GM18870 (cell line): ENCODE results near the gene HSPBP1.
"Not testable (repeated sequence)": the region's sequence is repeated elsewhere in the genome, so short reads cannot be mapped to it uniquely, and the experiment has no call there.

Source experiments
- ATAC-seq: cut with Tn5 transposase; IDR thresholded peaks from one replicate; pipeline ENCODE4 v1.9.1; 2021; ENCODE audit warnings: moderate library complexity; ENCODE audit not compliant: unreplicated experiment

Gene HSPBP1

GRCh38 chr19:55279770-55280643 is at the start of gene HSPBP1:
HSPBP1 (minus strand) TSS chr19:55280110; CDS start chr19:55279608, 502 bp downstream.
- peak; percentile 71 for ATAC-seq

- ATAC-seq, result not testable (repeated sequence)
Observed at GRCh38 chr19:55328774-55329318, 48.9 kb upstream of the HSPBP1 start.

GRCh38 chr19:55325172-55325571 is 45.3 kb upstream of the HSPBP1 start, which contains the start of gene TMEM150B:
TMEM150B (minus strand) TSS chr19:55325341; CDS start chr19:55321036, 4,305 bp downstream.
- ATAC-seq, result no peak

- ATAC-seq, result no peak
Observed at GRCh38 chr19:55324662-55325061, 44.8 kb upstream of the HSPBP1 start.

GRCh38 chr19:55322204-55322885 is 42.4 kb upstream of the HSPBP1 start:
- ATAC-seq, result no peak

- ATAC-seq, result no peak
Observed at GRCh38 chr19:55321466-55322137, 41.7 kb upstream of the HSPBP1 start.

- ATAC-seq, result no peak
Observed at GRCh38 chr19:55320844-55321419, 41.0 kb upstream of the HSPBP1 start.

- ATAC-seq, result no peak
Observed at GRCh38 chr19:55319785-55320184, 39.9 kb upstream of the HSPBP1 start.

- no peak for ATAC-seq
Observed at GRCh38 chr19:55316646-55317045, 36.7 kb upstream of the HSPBP1 start.

- ATAC-seq, result no peak
Observed at GRCh38 chr19:55315956-55316525, 36.1 kb upstream of the HSPBP1 start.

GRCh38 chr19:55314396-55314795 is 34.5 kb upstream of the HSPBP1 start:
- no peak for ATAC-seq

GRCh38 chr19:55312621-55313512 is 33.0 kb upstream of the HSPBP1 start:
- no peak for ATAC-seq

- no peak for ATAC-seq
Observed at GRCh38 chr19:55311797-55312196, 31.9 kb upstream of the HSPBP1 start.

- no peak for ATAC-seq
Observed at GRCh38 chr19:55311397-55311796, 31.5 kb upstream of the HSPBP1 start.

GRCh38 chr19:55310498-55310897 is 30.6 kb upstream of the HSPBP1 start:
- ATAC-seq, result no peak

- no peak for ATAC-seq
Observed at GRCh38 chr19:55309448-55309847, 29.5 kb upstream of the HSPBP1 start.

- ATAC-seq, result no peak
Observed at GRCh38 chr19:55308281-55308680, 28.4 kb upstream of the HSPBP1 start.

GRCh38 chr19:55306712-55307111 is 26.8 kb upstream of the HSPBP1 start:
- ATAC-seq, result no peak

GRCh38 chr19:55305983-55306562 is 26.2 kb upstream of the HSPBP1 start:
- no peak for ATAC-seq
